IMR-90 (cell line): ENCODE data around the gene AFM. TPM values are rescaled to one million over a fixed set of nuclear protein-coding genes. Genes with fewer than 3 reads are reported as not detected.

ENCODE experiments used
- ATAC-seq: fragments of 200-7000 bp; cut with Tn5 transposase; 2 replicates; pipeline ENCODE4 v1.9.1; 2020; ENCODE audit warnings: low read depth, mild to moderate bottlenecking, moderate library complexity
- BruUV-seq: library from RNA; stranded (reverse); fragments of 400-500 nt; replicated peaks from 2 replicates; lab custom pipeline; 2021; lab: Mats Ljungman, UMichigan
- CTCF ChIA-PET: fragments of 300-600 bp; formaldehyde crosslinking; extraction: SDS; loops from one replicate; lab custom pipeline; 2021; ENCODE audit warnings: antibody characterized with exemption; lab: Yijun Ruan, JAX
- POLR2A ChIA-PET: fragments of 300-600 bp; sonication (Branson Sonifier 250); formaldehyde crosslinking; loops from one replicate; lab custom pipeline; 2022; ENCODE audit warnings: antibody characterized with exemption; ENCODE audit not compliant: unreplicated experiment; lab: Charles Lee
- DNase-seq: peaks from one replicate; pipeline ENCODE4 v3.0.0; 2013
- H2AFZ ChIP-seq: replicated peaks from 2 replicates; pipeline ENCODE3; 2013; ENCODE audit warnings: low read length, mild to moderate bottlenecking; ENCODE audit not compliant: poor library complexity
- H2AK5ac ChIP-seq: 2 replicates; pipeline ENCODE4 v1.6.1; 2013; ENCODE audit warnings: low read depth, low read length, inconsistent platforms
- H2AK9ac ChIP-seq: replicated peaks from 2 replicates; pipeline ENCODE3; 2013; ENCODE audit warnings: mild to moderate bottlenecking, low read depth, low read length, moderate library complexity; ENCODE audit not compliant: poor library complexity
- H2BK120ac ChIP-seq: 2 replicates; pipeline ENCODE4 v1.6.1; 2013; ENCODE audit warnings: low read depth, low read length, inconsistent platforms
- H2BK15ac ChIP-seq: 3 replicates; pipeline ENCODE4 v1.6.1; 2013; ENCODE audit warnings: low read depth, low read length, inconsistent platforms
- H2BK20ac ChIP-seq: 2 replicates; pipeline ENCODE4 v1.6.1; 2013; ENCODE audit warnings: low read depth, mild to moderate bottlenecking, inconsistent platforms, low read length, moderate library complexity
- H2BK5ac ChIP-seq: 2 replicates; pipeline ENCODE4 v1.6.1; 2013; ENCODE audit warnings: mild to moderate bottlenecking, low read depth, low read length, inconsistent platforms; ENCODE audit not compliant: poor library complexity, severe bottlenecking
- H3K14ac ChIP-seq: replicated peaks from 2 replicates; pipeline ENCODE4 v1.6.1; 2013; ENCODE audit warnings: low read depth, low read length, inconsistent platforms
- H3K18ac ChIP-seq: 2 replicates; pipeline ENCODE4 v1.6.1; 2013; ENCODE audit warnings: low read depth, low read length, control low read depth
- H3K23ac ChIP-seq: 2 replicates; pipeline ENCODE4 v1.6.1; 2013; ENCODE audit warnings: low read depth, low read length, inconsistent platforms
- H3K27ac ChIP-seq: 2 replicates; pipeline ENCODE4 v1.5.1; 2013; ENCODE audit warnings: mild to moderate bottlenecking, control low read depth, low read length; ENCODE audit not compliant: insufficient read depth
- H3K27me3 ChIP-seq: 2 replicates; pipeline ENCODE4 v1.6.1; 2013; ENCODE audit warnings: low read length; ENCODE audit not compliant: control insufficient read depth, insufficient read depth
- H3K36me3 ChIP-seq: 2 replicates; pipeline ENCODE4 v1.6.1; 2013; ENCODE audit warnings: low read length, mixed read lengths; ENCODE audit not compliant: control insufficient read depth, insufficient read depth
- H3K4ac ChIP-seq: 2 replicates; pipeline ENCODE4 v1.6.1; 2013; ENCODE audit warnings: low read depth, low read length, inconsistent platforms
- H3K4me1 ChIP-seq: 2 replicates; pipeline ENCODE4 v1.6.1; 2013; ENCODE audit warnings: low read length, mixed read lengths; ENCODE audit not compliant: control insufficient read depth, insufficient read depth
- H3K4me2 ChIP-seq: 2 replicates; pipeline ENCODE4 v1.6.1; 2013; ENCODE audit warnings: low read depth, mild to moderate bottlenecking, control low read depth, low read length, moderate library complexity
- H3K4me3 ChIP-seq: 2 replicates; pipeline ENCODE4 v1.5.1; 2013; ENCODE audit warnings: low read depth, mild to moderate bottlenecking, control low read depth, low read length, moderate library complexity; ENCODE audit not compliant: insufficient read depth
- H3K56ac ChIP-seq: 2 replicates; pipeline ENCODE4 v1.6.1; 2013; ENCODE audit warnings: low read length, inconsistent platforms; ENCODE audit not compliant: insufficient read depth; ENCODE audit errors: extremely low read depth
- H3K79me1 ChIP-seq, 2 experiments: 2 replicates each; pipeline ENCODE4 v1.6.1; 2013; ENCODE audit warnings: low read length in 2 of 2, inconsistent platforms in 1 of 2, low read depth in 1 of 2
- H3K9ac ChIP-seq: 2 replicates; pipeline ENCODE4 v1.6.1; 2013; ENCODE audit warnings: low read depth, low read length, control low read depth
- H3K9me1 ChIP-seq: 2 replicates; pipeline ENCODE4 v1.6.1; 2013; ENCODE audit warnings: low read length, inconsistent platforms; ENCODE audit not compliant: insufficient read depth
- H3K9me3 ChIP-seq: 2 replicates; pipeline ENCODE4 v1.6.1; 2013; ENCODE audit warnings: low read length; ENCODE audit not compliant: control insufficient read depth, insufficient read depth
- H4K20me1 ChIP-seq: 2 replicates; pipeline ENCODE4 v1.6.1; 2013; ENCODE audit warnings: low read length, inconsistent platforms; ENCODE audit not compliant: insufficient read depth
- H4K5ac ChIP-seq: 2 replicates; pipeline ENCODE4 v1.6.1; 2013; ENCODE audit warnings: mild to moderate bottlenecking, low read depth, low read length, control low read depth
- H4K8ac ChIP-seq, 2 experiments: 2 replicates each; pipeline ENCODE4 v1.6.1; 2013; ENCODE audit warnings: low read depth in 2 of 2, low read length in 2 of 2, control low read depth in 1 of 2, inconsistent platforms in 1 of 2
- H4K91ac ChIP-seq: 2 replicates; pipeline ENCODE4 v1.6.1; 2013; ENCODE audit warnings: low read depth, low read length, inconsistent platforms; ENCODE audit not compliant: insufficient read depth
- BHLHE40 ChIP-seq: fragments of 150-350 bp; IDR thresholded peaks from 2 replicates; pipeline ENCODE4 v1.6.1; 2016; ENCODE audit warnings: mild to moderate bottlenecking, low read depth, low read length
- CEBPB ChIP-seq: IDR thresholded peaks from 2 replicates; pipeline ENCODE4 v1.6.1; 2012; ENCODE audit warnings: low read depth, low read length, improper control_type of control experiment
- CHD1 ChIP-seq: IDR thresholded peaks from 2 replicates; pipeline ENCODE4 v1.6.1; 2012; ENCODE audit warnings: low read depth, low read length, improper control_type of control experiment
- FOS ChIP-seq: fragments of 150-350 bp; IDR thresholded peaks from 2 replicates; pipeline ENCODE4 v1.6.1; 2016; ENCODE audit warnings: low read depth, low read length
- MAFK ChIP-seq: IDR thresholded peaks from 2 replicates; pipeline ENCODE4 v1.6.1; 2012; ENCODE audit warnings: low read depth, low read length, improper control_type of control experiment
- MAZ ChIP-seq: IDR thresholded peaks from 2 replicates; pipeline ENCODE4 v1.6.1; 2012; ENCODE audit warnings: low read depth, mild to moderate bottlenecking, low read length, improper control_type of control experiment, moderate library complexity, borderline replicate concordance
- MXI1 ChIP-seq: IDR thresholded peaks from 2 replicates; pipeline ENCODE4 v1.6.1; 2012; ENCODE audit warnings: low read depth, mild to moderate bottlenecking, low read length, moderate library complexity, borderline replicate concordance
- NFE2L2 ChIP-seq: fragments of 150-350 bp; IDR thresholded peaks from 2 replicates; pipeline ENCODE4 v1.6.1; 2016; ENCODE audit warnings: low read depth, mild to moderate bottlenecking, low read length
- POLR2A ChIP-seq: IDR thresholded peaks from 2 replicates; pipeline ENCODE4 v1.6.1; 2012; ENCODE audit warnings: mild to moderate bottlenecking, low read depth, low read length
- RAD21 ChIP-seq: IDR thresholded peaks from 2 replicates; pipeline ENCODE4 v1.6.1; 2012; ENCODE audit warnings: low read length, improper control_type of control experiment
- RCOR1 ChIP-seq: IDR thresholded peaks from 2 replicates; pipeline ENCODE4 v1.6.1; 2012; ENCODE audit warnings: mild to moderate bottlenecking, low read length, improper control_type of control experiment; ENCODE audit not compliant: insufficient replicate concordance
- RFX5 ChIP-seq: IDR thresholded peaks from 2 replicates; pipeline ENCODE4 v1.8.0; 2012; ENCODE audit warnings: low read depth, mild to moderate bottlenecking, low read length, moderate library complexity
- SMC3 ChIP-seq: fragments of 150-350 bp; IDR thresholded peaks from 2 replicates; pipeline ENCODE4 v1.6.1; 2016; ENCODE audit warnings: low read depth, mild to moderate bottlenecking, antibody characterized with exemption, low read length, moderate library complexity
- USF2 ChIP-seq: fragments of 150-350 bp; IDR thresholded peaks from 2 replicates; pipeline ENCODE4 v1.6.1; 2017; ENCODE audit warnings: mild to moderate bottlenecking, antibody characterized with exemption, low read length, low read depth
- WGBS, 2 experiments: methylation state at CpG; one replicate each; pipeline versions ENCODE4 v1.1.5 to v1.1.7; 2013; ENCODE audit warnings: missing lambda C conversion rate in 2 of 2; ENCODE audit not compliant: insufficient read length in 1 of 2; ENCODE audit errors: extremely low coverage in 2 of 2; 5-methylcytosine and 5-hydroxymethylcytosine counted together
- dilution Hi-C: fragments of 300-500 bp; cut with HindIII; formaldehyde crosslinking; loops from one replicate; pipeline ENCODE4 v1.14.3; 2018; ENCODE audit warnings: low sequenced_read_pairs; ENCODE audit not compliant: unreplicated experiment
- in situ Hi-C: fragments of 300-500 bp; cut with MboI; formaldehyde crosslinking; loops from 3 replicates; pipeline ENCODE4 v1.14.3; 2019; ENCODE audit warnings: low sequenced_read_pairs, inconsistent platforms, mixed read lengths
- intact Hi-C: fragments of 100-400 bp; cut with micrococcal nuclease; formaldehyde crosslinking; loops from 2 replicates; pipeline ENCODE4 v1.10.0; 2022
- polyA plus RNA-seq, 3 experiments: library from polyadenylated mRNA; depleted of rRNA; stranded (reverse); fragments of >200 nt; gene quantifications; 2 replicates each; pipeline ENCODE4 v1.2.3, GENCODE V29; 2012; ENCODE audit warnings: low replicate concordance in 1 of 3
- total RNA-seq: library from RNA; depleted of rRNA; stranded (reverse); fragments of >200 nt; gene quantifications from 2 replicates; pipeline ENCODE4 v1.2.3, GENCODE V29; 2012
- TF ChIP-seq, protein P1 (sequence below): fragments of 150-350 bp; IDR thresholded peaks from 2 replicates; pipeline ENCODE4 v1.6.1; 2016; ENCODE audit warnings: low read depth, mild to moderate bottlenecking, low read length, moderate library complexity, borderline replicate concordance
- TF ChIP-seq, protein P2 (sequence below): conservative IDR thresholded peaks from 2 replicates; pipeline ENCODE4 v1.5.1; 2012; ENCODE audit warnings: mild to moderate bottlenecking, low read depth, low read length, improper control_type of control experiment

The AFM gene
- total and polyA plus RNA-seq, 2 of the 4 experiments (the other 2 are of a cell fraction), result not detected

- DNase-seq, result no peak
These were observed 45.6 kb upstream of the AFM start, which contains the start of gene AFP for GRCh38 chr4:73435984-73436383. Gene AFP (plus strand): TSS chr4:73436221. CDS start chr4:73436263, 42 bp downstream.

More at GRCh38 chr4:73435984-73436383, 45.6 kb upstream of the AFM start, which contains the start of gene AFP:
- H3K18ac ChIP-seq, result no peak within 1 kb of the TSS
- H2AFZ ChIP-seq, result no peak within 1 kb of the TSS
- H3K4ac ChIP-seq, result no peak within 1 kb of the TSS
- ChIA-PET CTCF (interaction anchor here (2.2 kb wide), 1 partner anchor 10 kb away, joined by 5 read pairs; no protein-coding TSS in a partner anchor), POLR2A (interaction anchor here (0.6 kb wide), 1 partner anchor 218 kb away, joined by 4 read pairs; no protein-coding TSS in a partner anchor)
- H3K4me2 ChIP-seq, result no peak within 1 kb of the TSS
- dilution Hi-C loops (no loop called here), in situ Hi-C loops (no loop called here), intact Hi-C loops (no loop called here)
- no peak within 1 kb of the TSS for H2BK120ac ChIP-seq
- no peak within 1 kb of the TSS for H4K91ac ChIP-seq
- no peak for TF ChIP-seq NFE2L2
- TF ChIP-seq RCOR1, result no peak
- no peak for TF ChIP-seq SMC3
- no peak for TF ChIP-seq RAD21
- no peak for TF ChIP-seq MAZ
- no peak for TF ChIP-seq RFX5
- TF ChIP-seq, protein P1, sequence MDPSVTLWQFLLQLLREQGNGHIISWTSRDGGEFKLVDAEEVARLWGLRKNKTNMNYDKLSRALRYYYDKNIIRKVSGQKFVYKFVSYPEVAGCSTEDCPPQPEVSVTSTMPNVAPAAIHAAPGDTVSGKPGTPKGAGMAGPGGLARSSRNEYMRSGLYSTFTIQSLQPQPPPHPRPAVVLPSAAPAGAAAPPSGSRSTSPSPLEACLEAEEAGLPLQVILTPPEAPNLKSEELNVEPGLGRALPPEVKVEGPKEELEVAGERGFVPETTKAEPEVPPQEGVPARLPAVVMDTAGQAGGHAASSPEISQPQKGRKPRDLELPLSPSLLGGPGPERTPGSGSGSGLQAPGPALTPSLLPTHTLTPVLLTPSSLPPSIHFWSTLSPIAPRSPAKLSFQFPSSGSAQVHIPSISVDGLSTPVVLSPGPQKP, result no peak
- TF ChIP-seq POLR2A, result no peak
- TF ChIP-seq USF2, result no peak
- no peak for TF ChIP-seq CEBPB
- no peak for TF ChIP-seq MAFK
- no peak for TF ChIP-seq CHD1
- TF ChIP-seq BHLHE40, result no peak
- no peak for TF ChIP-seq MXI1
- TF ChIP-seq, protein P2, sequence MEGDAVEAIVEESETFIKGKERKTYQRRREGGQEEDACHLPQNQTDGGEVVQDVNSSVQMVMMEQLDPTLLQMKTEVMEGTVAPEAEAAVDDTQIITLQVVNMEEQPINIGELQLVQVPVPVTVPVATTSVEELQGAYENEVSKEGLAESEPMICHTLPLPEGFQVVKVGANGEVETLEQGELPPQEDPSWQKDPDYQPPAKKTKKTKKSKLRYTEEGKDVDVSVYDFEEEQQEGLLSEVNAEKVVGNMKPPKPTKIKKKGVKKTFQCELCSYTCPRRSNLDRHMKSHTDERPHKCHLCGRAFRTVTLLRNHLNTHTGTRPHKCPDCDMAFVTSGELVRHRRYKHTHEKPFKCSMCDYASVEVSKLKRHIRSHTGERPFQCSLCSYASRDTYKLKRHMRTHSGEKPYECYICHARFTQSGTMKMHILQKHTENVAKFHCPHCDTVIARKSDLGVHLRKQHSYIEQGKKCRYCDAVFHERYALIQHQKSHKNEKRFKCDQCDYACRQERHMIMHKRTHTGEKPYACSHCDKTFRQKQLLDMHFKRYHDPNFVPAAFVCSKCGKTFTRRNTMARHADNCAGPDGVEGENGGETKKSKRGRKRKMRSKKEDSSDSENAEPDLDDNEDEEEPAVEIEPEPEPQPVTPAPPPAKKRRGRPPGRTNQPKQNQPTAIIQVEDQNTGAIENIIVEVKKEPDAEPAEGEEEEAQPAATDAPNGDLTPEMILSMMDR, result no peak
- no peak for TF ChIP-seq FOS
- H3K9me3 ChIP-seq, result no peaks in the 10 kb centered on the region
- no peaks in the 10 kb centered on the region for H3K4me1 ChIP-seq
- no peak within 1 kb of the TSS for H3K4me3 ChIP-seq
- no peak within 1 kb of the TSS for H4K8ac ChIP-seq
- H3K9me1 ChIP-seq, result no peaks in the 10 kb centered on the region
- no peaks in the 10 kb centered on the region for H4K20me1 ChIP-seq
- no peak within 1 kb of the TSS for H2BK5ac ChIP-seq
- no peak within 1 kb of the TSS for H3K23ac ChIP-seq
- no CpG with 5 or more reads among the region's 1 CpG for WGBS, 2 experiments
- no peak within 1 kb of the TSS for H2AK9ac ChIP-seq
- no peak within 1 kb of the TSS for H2BK20ac ChIP-seq
- no peak within 1 kb of the TSS for H2AK5ac ChIP-seq
- BruUV-seq, result no TSS peak
- H3K56ac ChIP-seq, result no peak within 1 kb of the TSS
- H3K27ac ChIP-seq, result no peak within 1 kb of the TSS
- no peak within 1 kb of the TSS for H2BK15ac ChIP-seq
- no peak within 1 kb of the TSS for H4K5ac ChIP-seq
- ATAC-seq, result no peak
- no peaks in the 10 kb centered on the region for H3K79me1 ChIP-seq
- H3K14ac ChIP-seq, result no peak within 1 kb of the TSS
- H3K27me3 ChIP-seq, result peaks cover 4% of the 10 kb centered on the region
- H3K36me3 ChIP-seq, result no peaks in the 10 kb centered on the region
- no peak within 1 kb of the TSS for H3K9ac ChIP-seq
